Keratinocyte (primary cell): Measurements from ENCODE around the gene MANBA. TPM values are rescaled to one million over a fixed set of nuclear protein-coding genes. Genes with fewer than 3 reads are reported as not detected.

ENCODE experiments used
- DNase-seq: peaks from one replicate; pipeline ENCODE4 v3.0.0-alpha.2; 2011; ENCODE audit warnings: low read depth, missing footprints, low spot score
- FAIRE-seq: peaks from 2 replicates; lab custom pipeline; 2011; peaks lifted over from hg19 to GRCh38; lab: Jason Lieb, UNC
- H2AFZ ChIP-seq: 2 replicates; pipeline ENCODE4 v1.6.0; 2012; ENCODE audit warnings: low read length, control low read depth, inconsistent platforms; ENCODE audit not compliant: control insufficient read depth
- H3K27ac ChIP-seq: 2 replicates; pipeline ENCODE4 v1.5.1; 2011; ENCODE audit warnings: low read length; ENCODE audit not compliant: control insufficient read depth, insufficient read depth
- H3K27me3 ChIP-seq: 3 replicates; pipeline ENCODE4 v1.6.0; 2011; ENCODE audit warnings: low read length; ENCODE audit not compliant: control insufficient read depth, insufficient read depth; ENCODE audit errors: extremely low read depth
- H3K36me3 ChIP-seq, 2 experiments: 2 replicates in 1 of 2; 3 replicates in 1 of 2; pipeline ENCODE4 v1.5.1; 2011; ENCODE audit warnings: low read length in 2 of 2, mild to moderate bottlenecking in 1 of 2; ENCODE audit not compliant: control insufficient read depth in 2 of 2, insufficient read depth in 2 of 2; ENCODE audit errors: extremely low read depth in 1 of 2
- H3K4me1 ChIP-seq: 3 replicates; pipeline ENCODE4 v1.5.1; 2011; ENCODE audit warnings: low read length; ENCODE audit not compliant: control insufficient read depth, insufficient read depth; ENCODE audit errors: extremely low read depth
- H3K4me2 ChIP-seq: 3 replicates; pipeline ENCODE4 v1.6.0; 2011; ENCODE audit warnings: low read depth, low read length; ENCODE audit not compliant: control insufficient read depth, insufficient read depth; ENCODE audit errors: extremely low read depth
- H3K4me3 ChIP-seq, 3 experiments: fragments of 200-600 bp in 1 of 3; sonication (generic) in 1 of 3; 2 replicates in 2 of 3; 3 replicates in 1 of 3; pipeline ENCODE4 v1.5.1; 2011 to 2016; ENCODE audit warnings: low read length in 3 of 3, mild to moderate bottlenecking in 3 of 3, control low read depth in 2 of 3, inconsistent platforms in 1 of 3, low read depth in 1 of 3, mixed read lengths in 1 of 3, mixed run types in 1 of 3, moderate library complexity in 1 of 3; ENCODE audit not compliant: control insufficient read depth in 2 of 3, insufficient read depth in 2 of 3; ENCODE audit errors: extremely low read depth in 1 of 3
- H3K79me2 ChIP-seq: 2 replicates; pipeline ENCODE4 v1.6.0; 2012; ENCODE audit warnings: low read length; ENCODE audit not compliant: control insufficient read depth, insufficient read depth
- H3K9ac ChIP-seq: 3 replicates; pipeline ENCODE4 v1.6.0; 2011; ENCODE audit warnings: low read length; ENCODE audit not compliant: control insufficient read depth, insufficient read depth; ENCODE audit errors: extremely low read depth
- H3K9me1 ChIP-seq: 3 replicates; pipeline ENCODE4 v1.6.0; 2011; ENCODE audit warnings: low read length; ENCODE audit not compliant: control insufficient read depth, insufficient read depth; ENCODE audit errors: extremely low read depth
- H3K9me3 ChIP-seq: 2 replicates; pipeline ENCODE4 v1.5.1; 2012; ENCODE audit warnings: low read depth, low read length; ENCODE audit not compliant: control insufficient read depth
- H4K20me1 ChIP-seq: 3 replicates; pipeline ENCODE4 v1.6.0; 2011; ENCODE audit warnings: low read length; ENCODE audit not compliant: control insufficient read depth, insufficient read depth; ENCODE audit errors: extremely low read depth
- CTCF ChIP-seq, 3 experiments: IDR thresholded peaks in 1 of 3; conservative IDR thresholded peaks in 1 of 3; optimal IDR thresholded peaks in 1 of 3; 2 replicates in 2 of 3; 3 replicates in 1 of 3; pipeline versions ENCODE3 to v1.5.1; 2011; ENCODE audit warnings: low read length in 3 of 3, mild to moderate bottlenecking in 3 of 3, moderate library complexity in 2 of 3, control low read depth in 1 of 3, inconsistent platforms in 1 of 3; ENCODE audit not compliant: insufficient read depth in 2 of 3; ENCODE audit errors: extremely low read depth in 1 of 3
- EZH2 ChIP-seq: IDR thresholded peaks from one replicate; pipeline ENCODE4 v1.6.1; 2012; ENCODE audit warnings: inconsistent platforms, mild to moderate bottlenecking, low read length, moderate library complexity
- dilution Hi-C: fragments of 300-500 bp; cut with MboI; formaldehyde crosslinking; loops from one replicate; pipeline ENCODE4 v1.7.0; 2020; ENCODE audit warnings: low sequenced_read_pairs; ENCODE audit not compliant: extremely low pct_ligation_motif_present
- polyA plus RNA-seq, 5 experiments: library from polyadenylated mRNA; depleted of rRNA in 3 of 5; stranded (reverse) in 3 of 5; stranded (forward) in 1 of 5; unstranded in 1 of 5; fragments of >200 nt; gene quantifications; 1 replicate in 1 of 5; 2 replicates in 3 of 5; 3 replicates in 1 of 5; pipeline versions ENCODE4 v1.2.1 to v1.2.3, GENCODE V29; 2011 to 2012; ENCODE audit warnings: missing spikeins in 2 of 5, low read depth in 1 of 5, low replicate concordance in 1 of 5

The MANBA gene
- polyA plus RNA-seq, 1 donor (not counting 4 experiments of a cell fraction or from before 2014, with no cell fraction given): 9.3 TPM

GRCh38 chr4:102657206-102657605 is 103.6 kb downstream of the MANBA start:
- TF ChIP-seq CTCF (optimal IDR thresholded peaks at IDR 0.05 in 1 of 3, IDR thresholded peaks at IDR 0.05 in 1 of 3, conservative IDR thresholded peaks at IDR 0.05 in 1 of 3; ENCODE audit: extremely low read depth in 1 of 3, insufficient read depth in 2 of 3, low read length in 3 of 3): no peak
- no peak for TF ChIP-seq EZH2
- H3K27me3 ChIP-seq: no peaks in the 10 kb centered on the region
- no peaks in the 10 kb centered on the region for H3K4me1 ChIP-seq
- dilution Hi-C loops: no loop called here
- H3K4me3 ChIP-seq: no peak overlapping the region
- H3K27ac ChIP-seq: no peak overlapping the region
- FAIRE-seq (no peak), DNase-seq (no peak)
- no peaks in the 10 kb centered on the region for H3K36me3 ChIP-seq
- H2AFZ ChIP-seq: no peak overlapping the region
- H3K9me3 ChIP-seq: no peaks in the 10 kb centered on the region
- H3K79me2 ChIP-seq: no peaks in the 10 kb centered on the region
- no peak overlapping the region for H3K9ac ChIP-seq
- H4K20me1 ChIP-seq: no peaks in the 10 kb centered on the region
- H3K4me2 ChIP-seq: no peak overlapping the region
- H3K9me1 ChIP-seq: no peaks in the 10 kb centered on the region

GRCh38 chr4:102647117-102647516 is 113.7 kb downstream of the MANBA start:
- dilution Hi-C loops: no loop called here
- Histone ChIP-seq H3K4me2 (no peak overlapping the region), H3K4me3 (no peak overlapping the region), H3K27ac (no peak overlapping the region), H3K79me2 (no peaks in the 10 kb centered on the region), H3K27me3 (no peaks in the 10 kb centered on the region), H4K20me1 (no peaks in the 10 kb centered on the region), H2AFZ (no peak overlapping the region), H3K9me3 (no peaks in the 10 kb centered on the region), H3K36me3 (peaks cover 0 to 2% of the 10 kb centered on the region in 2 experiments), H3K4me1 (no peaks in the 10 kb centered on the region), H3K9me1 (no peaks in the 10 kb centered on the region), H3K9ac (no peak overlapping the region)
- TF ChIP-seq CTCF (optimal IDR thresholded peaks at IDR 0.05 in 1 of 3, IDR thresholded peaks at IDR 0.05 in 1 of 3, conservative IDR thresholded peaks at IDR 0.05 in 1 of 3; ENCODE audit: extremely low read depth in 1 of 3, insufficient read depth in 2 of 3, low read length in 3 of 3) (no peak), EZH2 (no peak)
- FAIRE-seq (no peak), DNase-seq (no peak)
